Loucy (cell line): ENCODE data around the gene MRPS31.
A peak's percentile ranks its signal among the peaks of the same experiment; 100 is the strongest.

Experiments
- CTCF ChIP-seq: fragments of 200-600 bp; sonication (generic); conservative IDR thresholded peaks from 2 replicates; pipeline ENCODE4 v1.5.1; 2014; ENCODE audit warnings: mild to moderate bottlenecking, antibody characterized with exemption, low read length
- EZH2phosphoT487 ChIP-seq: fragments of 200-600 bp; IDR thresholded peaks from 2 replicates; pipeline ENCODE4 v1.6.1; 2018; ENCODE audit warnings: antibody characterized with exemption, mild to moderate bottlenecking, moderate library complexity, borderline replicate concordance

DNA sequence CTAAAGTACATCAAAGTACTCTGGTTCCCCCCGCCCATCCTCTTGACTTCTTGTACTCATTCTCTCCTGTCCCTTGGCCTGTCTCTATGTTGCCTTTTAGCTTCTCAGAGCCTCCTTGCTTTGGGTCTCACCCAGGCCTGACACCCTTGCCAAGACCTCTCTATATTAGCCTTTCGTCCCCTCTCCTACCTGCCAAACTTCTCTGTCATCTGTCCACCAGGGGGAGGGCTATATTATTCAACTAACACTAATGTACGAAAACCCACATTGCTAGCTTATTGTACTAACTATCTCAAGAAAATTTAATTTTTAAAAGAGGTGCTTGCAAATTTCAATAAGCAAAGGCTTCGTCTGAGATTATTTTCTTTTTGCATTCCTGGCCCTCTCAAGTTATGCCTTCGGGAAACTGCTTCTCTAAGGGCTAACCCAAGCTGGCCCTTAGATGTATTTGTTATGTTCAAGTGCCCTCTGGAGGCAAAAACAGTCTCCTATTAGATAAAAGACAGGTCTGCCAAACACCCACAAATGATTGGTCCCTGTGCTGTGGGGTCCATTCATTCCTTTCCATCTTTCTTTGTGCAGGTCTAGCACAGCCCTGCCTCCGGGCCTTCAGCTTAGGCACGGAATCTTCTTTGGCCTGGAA is 6.3 kb upstream of the MRPS31 start:
- TF ChIP-seq EZH2phosphoT487 = no peak
- TF ChIP-seq CTCF = peak; percentile 90
